GM23338 (cell line): ENCODE results near the gene GGNBP2. TPM values are rescaled to one million over a fixed set of nuclear protein-coding genes. Genes with fewer than 3 reads are reported as not detected.

Experiments used
- ATAC-seq: fragments of 200-7000 bp; cut with Tn5 transposase; 3 replicates; pipeline ENCODE4 v1.9.1; 2020
- DNase-seq: peaks from one replicate; pipeline ENCODE4 v3.0.0-alpha.2; 2015; ENCODE audit warnings: low spot score
- H2AFZ ChIP-seq: fragments of 200-600 bp; sonication (generic); 2 replicates; pipeline ENCODE4 v1.8.0; 2016; ENCODE audit warnings: antibody characterized with exemption, mild to moderate bottlenecking, moderate library complexity
- H3F3A ChIP-seq: fragments of 200-600 bp; sonication (generic); replicated peaks from 2 replicates; pipeline ENCODE4 v1.8.0; 2017; ENCODE audit warnings: antibody characterized with exemption, mixed run types, low read depth
- H3K27ac ChIP-seq: fragments of 200-600 bp; sonication (generic); 2 replicates; pipeline ENCODE4 v1.6.1; 2016; ENCODE audit warnings: low read depth
- H3K27me3 ChIP-seq: fragments of 200-600 bp; sonication (generic); 2 replicates; pipeline ENCODE4 v1.8.0; 2016; ENCODE audit warnings: mild to moderate bottlenecking, mixed run types, moderate library complexity; ENCODE audit not compliant: insufficient read depth
- H3K36me3 ChIP-seq: fragments of 200-600 bp; sonication (generic); 2 replicates; pipeline ENCODE4 v1.8.0; 2016; ENCODE audit warnings: mild to moderate bottlenecking; ENCODE audit not compliant: insufficient read depth
- H3K4me1 ChIP-seq: fragments of 200-600 bp; sonication (generic); 2 replicates; pipeline ENCODE4 v1.8.0; 2016; ENCODE audit warnings: mild to moderate bottlenecking, moderate library complexity; ENCODE audit not compliant: insufficient read depth
- H3K4me2 ChIP-seq: fragments of 200-600 bp; sonication (generic); 2 replicates; pipeline ENCODE4 v1.7.1; 2017; ENCODE audit warnings: mixed run types
- H3K4me3 ChIP-seq: fragments of 200-600 bp; sonication (generic); 2 replicates; pipeline ENCODE4 v1.6.1; 2016; ENCODE audit warnings: mixed run types
- H3K79me2 ChIP-seq: fragments of 200-600 bp; sonication (generic); replicated peaks from 2 replicates; pipeline ENCODE4 v1.8.0; 2017; ENCODE audit warnings: mild to moderate bottlenecking; ENCODE audit not compliant: insufficient read depth
- H3K9me2 ChIP-seq: fragments of 200-600 bp; sonication (generic); 2 replicates; pipeline ENCODE4 v1.8.0; 2017; ENCODE audit not compliant: insufficient read depth
- H4K20me1 ChIP-seq: fragments of 200-600 bp; sonication (generic); replicated peaks from 2 replicates; pipeline ENCODE4 v1.8.0; 2017; ENCODE audit warnings: mild to moderate bottlenecking; ENCODE audit not compliant: insufficient read depth
- H3K27ac Mint-ChIP-seq: 2 replicates; pipeline ENCODE4 v1.8.0; 2020; ENCODE audit warnings: inconsistent platforms, mild to moderate bottlenecking, moderate library complexity, mixed read lengths
- H3K27me3 Mint-ChIP-seq: 3 replicates; pipeline ENCODE4 v1.8.0; 2022; ENCODE audit warnings: low read depth, mild to moderate bottlenecking, moderate library complexity, mixed read lengths, inconsistent platforms; ENCODE audit not compliant: insufficient read depth, poor library complexity
- H3K36me3 Mint-ChIP-seq: 3 replicates; pipeline ENCODE4 v1.8.0; 2021; ENCODE audit warnings: low read depth, mild to moderate bottlenecking, inconsistent platforms, moderate library complexity, mixed read lengths
- H3K4me1 Mint-ChIP-seq: 3 replicates; pipeline ENCODE4 v1.8.0; 2020; ENCODE audit warnings: mild to moderate bottlenecking, inconsistent platforms, mixed read lengths
- H3K4me3 Mint-ChIP-seq: 3 replicates; pipeline ENCODE4 v1.8.0; 2021; ENCODE audit warnings: moderate library complexity, mild to moderate bottlenecking, inconsistent platforms, mixed read lengths
- H3K9me3 Mint-ChIP-seq: 3 replicates; pipeline ENCODE4 v1.8.0; 2020; ENCODE audit warnings: moderate library complexity, mild to moderate bottlenecking, inconsistent platforms, mixed read lengths
- CREB1 ChIP-seq: fragments of 250-450 bp; sonication (Bioruptor Pico); IDR thresholded peaks from 2 replicates; pipeline ENCODE4 v1.5.0; 2020; ENCODE audit warnings: low read depth, mild to moderate bottlenecking, moderate library complexity
- CTCF ChIP-seq, 2 experiments: fragments of 200-600 bp in 1 of 2; sonication (generic) in 1 of 2; conservative IDR thresholded peaks; 2 replicates each; pipeline versions ENCODE4 v1.5.1 to v1.6.1; 2016 to 2017; ENCODE audit warnings: antibody characterized with exemption in 2 of 2, low read depth in 2 of 2, mild to moderate bottlenecking in 2 of 2, moderate library complexity in 1 of 2
- ETS1 ChIP-seq: IDR thresholded peaks from 2 replicates; pipeline ENCODE4 v1.6.1; 2016; ENCODE audit warnings: antibody characterized with exemption
- EZH2 ChIP-seq: fragments of 200-600 bp; sonication (generic); IDR thresholded peaks from one replicate; pipeline ENCODE4 v1.8.0; 2017; ENCODE audit warnings: antibody characterized with exemption, mild to moderate bottlenecking, low read depth; ENCODE audit not compliant: unreplicated experiment
- EZH2phosphoT487 ChIP-seq: fragments of 200-600 bp; sonication (generic); IDR thresholded peaks from one replicate; pipeline ENCODE4 v1.8.1; 2018; ENCODE audit warnings: antibody characterized with exemption; ENCODE audit not compliant: unreplicated experiment
- JUNB ChIP-seq: IDR thresholded peaks from one replicate; pipeline ENCODE4 v1.6.1; 2016; ENCODE audit warnings: antibody characterized with exemption; ENCODE audit not compliant: unreplicated experiment
- NANOG ChIP-seq: IDR thresholded peaks from 2 replicates; pipeline ENCODE4 v1.6.1; 2016; ENCODE audit warnings: antibody characterized with exemption, borderline replicate concordance
- POLR2AphosphoS5 ChIP-seq: IDR thresholded peaks from 2 replicates; pipeline ENCODE4 v1.6.1; 2016; ENCODE audit warnings: antibody characterized with exemption, low read depth
- REST ChIP-seq: IDR thresholded peaks from one replicate; pipeline ENCODE4 v1.6.1; 2018; ENCODE audit warnings: antibody characterized with exemption; ENCODE audit not compliant: unreplicated experiment
- STAT1 ChIP-seq: IDR thresholded peaks from one replicate; pipeline ENCODE4 v1.6.1; 2016; ENCODE audit warnings: antibody characterized with exemption; ENCODE audit not compliant: unreplicated experiment
- ZNF114 ChIP-seq: fragments of 250-450 bp; sonication (Bioruptor Pico); IDR thresholded peaks from 2 replicates; pipeline ENCODE4 v1.5.0; 2020; ENCODE audit warnings: mild to moderate bottlenecking, moderate library complexity
- ZNF331 ChIP-seq: fragments of 250-450 bp; sonication (Bioruptor Pico); IDR thresholded peaks from 2 replicates; pipeline ENCODE4 v1.5.0; 2020; ENCODE audit warnings: low read depth, mild to moderate bottlenecking, moderate library complexity
- polyA plus RNA-seq: library from polyadenylated mRNA; unstranded; fragments of >200 nt; fragmentation: Nextera tagmentation; extraction: Ambion mirVana; gene quantifications from 2 replicates; pipeline ENCODE4 v1.2.1, GENCODE V29; 2016
- total RNA-seq: library from RNA; depleted of rRNA; stranded (reverse); fragments of >200 nt; shearing (Covaris generic); gene quantifications from 2 replicates; pipeline ENCODE4 v1.2.3, GENCODE V29; 2014
- TF ChIP-seq, protein P1 (sequence below): fragments of 250-450 bp; sonication (Bioruptor Pico); IDR thresholded peaks from 2 replicates; pipeline ENCODE4 v1.5.0; 2020; ENCODE audit warnings: mild to moderate bottlenecking, moderate library complexity

Gene GGNBP2
- total and polyA plus RNA-seq, 2 experiments from 2014 or later: 40.7 to 41.2 TPM

DNA sequence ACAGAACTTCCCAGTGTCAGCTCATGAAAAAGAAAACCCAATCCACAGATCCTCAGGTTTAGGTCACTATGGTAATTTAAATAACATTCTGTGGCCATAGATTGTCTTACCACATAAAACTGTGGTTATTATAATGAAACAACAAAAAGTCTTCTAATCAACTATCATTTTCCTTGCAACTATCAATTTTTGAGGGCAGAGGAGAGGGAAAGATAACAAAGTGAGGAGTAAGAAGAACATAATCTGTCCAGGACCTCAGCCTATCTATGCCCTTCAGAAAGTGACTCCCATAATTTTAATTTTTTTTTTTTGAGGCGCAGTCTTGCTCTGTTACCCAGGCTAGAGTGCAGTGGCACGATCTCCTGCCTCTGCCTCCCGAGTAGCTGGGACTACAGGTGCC is 4.0 kb upstream of the GGNBP2 start:
- Histone ChIP-seq H3F3A (peaks cover 20% of the 10 kb centered on the region), H3K79me2 (peaks cover 36% of the 10 kb centered on the region), H3K4me1 (peaks cover 10% of the 10 kb centered on the region), H4K20me1 (0 out of 2 replicates have a peak, but pooled peaks cover 6% of the 10 kb centered on the region), H3K27me3 (no peaks in the 10 kb centered on the region), H3K27ac (no peak overlapping the region), H3K4me3 (no peak overlapping the region), H2AFZ (no peak overlapping the region), H3K36me3 (peaks cover 24% of the 10 kb centered on the region), H3K9me2 (no peaks in the 10 kb centered on the region), H3K4me2 (no peak overlapping the region)
- H3K4me3 Mint-ChIP-seq: no peak overlapping the region
- H3K4me1 Mint-ChIP-seq: peaks cover 5% of the 10 kb centered on the region; the same call in 2 of the 3 replicates
- peaks cover 4% of the 10 kb centered on the region; the same call in 2 of the 3 replicates for H3K9me3 Mint-ChIP-seq
- no peak overlapping the region for H3K27ac Mint-ChIP-seq
- DNase-seq (no peak), ATAC-seq (no peak)
- TF ChIP-seq CTCF (conservative IDR thresholded peaks at IDR 0.05; ENCODE audit: low read depth in 2 of 2) (no peak), POLR2AphosphoS5 (no peak), CREB1 (no peak), EZH2 (no peak), ETS1 (no peak), REST (no peak), NANOG (no peak), EZH2phosphoT487 (no peak), STAT1 (no peak), JUNB (no peak), ZNF331 (CRISPR knock-in tag) (no peak), ZNF114 (CRISPR knock-in tag) (no peak)
- TF ChIP-seq, protein P1, sequence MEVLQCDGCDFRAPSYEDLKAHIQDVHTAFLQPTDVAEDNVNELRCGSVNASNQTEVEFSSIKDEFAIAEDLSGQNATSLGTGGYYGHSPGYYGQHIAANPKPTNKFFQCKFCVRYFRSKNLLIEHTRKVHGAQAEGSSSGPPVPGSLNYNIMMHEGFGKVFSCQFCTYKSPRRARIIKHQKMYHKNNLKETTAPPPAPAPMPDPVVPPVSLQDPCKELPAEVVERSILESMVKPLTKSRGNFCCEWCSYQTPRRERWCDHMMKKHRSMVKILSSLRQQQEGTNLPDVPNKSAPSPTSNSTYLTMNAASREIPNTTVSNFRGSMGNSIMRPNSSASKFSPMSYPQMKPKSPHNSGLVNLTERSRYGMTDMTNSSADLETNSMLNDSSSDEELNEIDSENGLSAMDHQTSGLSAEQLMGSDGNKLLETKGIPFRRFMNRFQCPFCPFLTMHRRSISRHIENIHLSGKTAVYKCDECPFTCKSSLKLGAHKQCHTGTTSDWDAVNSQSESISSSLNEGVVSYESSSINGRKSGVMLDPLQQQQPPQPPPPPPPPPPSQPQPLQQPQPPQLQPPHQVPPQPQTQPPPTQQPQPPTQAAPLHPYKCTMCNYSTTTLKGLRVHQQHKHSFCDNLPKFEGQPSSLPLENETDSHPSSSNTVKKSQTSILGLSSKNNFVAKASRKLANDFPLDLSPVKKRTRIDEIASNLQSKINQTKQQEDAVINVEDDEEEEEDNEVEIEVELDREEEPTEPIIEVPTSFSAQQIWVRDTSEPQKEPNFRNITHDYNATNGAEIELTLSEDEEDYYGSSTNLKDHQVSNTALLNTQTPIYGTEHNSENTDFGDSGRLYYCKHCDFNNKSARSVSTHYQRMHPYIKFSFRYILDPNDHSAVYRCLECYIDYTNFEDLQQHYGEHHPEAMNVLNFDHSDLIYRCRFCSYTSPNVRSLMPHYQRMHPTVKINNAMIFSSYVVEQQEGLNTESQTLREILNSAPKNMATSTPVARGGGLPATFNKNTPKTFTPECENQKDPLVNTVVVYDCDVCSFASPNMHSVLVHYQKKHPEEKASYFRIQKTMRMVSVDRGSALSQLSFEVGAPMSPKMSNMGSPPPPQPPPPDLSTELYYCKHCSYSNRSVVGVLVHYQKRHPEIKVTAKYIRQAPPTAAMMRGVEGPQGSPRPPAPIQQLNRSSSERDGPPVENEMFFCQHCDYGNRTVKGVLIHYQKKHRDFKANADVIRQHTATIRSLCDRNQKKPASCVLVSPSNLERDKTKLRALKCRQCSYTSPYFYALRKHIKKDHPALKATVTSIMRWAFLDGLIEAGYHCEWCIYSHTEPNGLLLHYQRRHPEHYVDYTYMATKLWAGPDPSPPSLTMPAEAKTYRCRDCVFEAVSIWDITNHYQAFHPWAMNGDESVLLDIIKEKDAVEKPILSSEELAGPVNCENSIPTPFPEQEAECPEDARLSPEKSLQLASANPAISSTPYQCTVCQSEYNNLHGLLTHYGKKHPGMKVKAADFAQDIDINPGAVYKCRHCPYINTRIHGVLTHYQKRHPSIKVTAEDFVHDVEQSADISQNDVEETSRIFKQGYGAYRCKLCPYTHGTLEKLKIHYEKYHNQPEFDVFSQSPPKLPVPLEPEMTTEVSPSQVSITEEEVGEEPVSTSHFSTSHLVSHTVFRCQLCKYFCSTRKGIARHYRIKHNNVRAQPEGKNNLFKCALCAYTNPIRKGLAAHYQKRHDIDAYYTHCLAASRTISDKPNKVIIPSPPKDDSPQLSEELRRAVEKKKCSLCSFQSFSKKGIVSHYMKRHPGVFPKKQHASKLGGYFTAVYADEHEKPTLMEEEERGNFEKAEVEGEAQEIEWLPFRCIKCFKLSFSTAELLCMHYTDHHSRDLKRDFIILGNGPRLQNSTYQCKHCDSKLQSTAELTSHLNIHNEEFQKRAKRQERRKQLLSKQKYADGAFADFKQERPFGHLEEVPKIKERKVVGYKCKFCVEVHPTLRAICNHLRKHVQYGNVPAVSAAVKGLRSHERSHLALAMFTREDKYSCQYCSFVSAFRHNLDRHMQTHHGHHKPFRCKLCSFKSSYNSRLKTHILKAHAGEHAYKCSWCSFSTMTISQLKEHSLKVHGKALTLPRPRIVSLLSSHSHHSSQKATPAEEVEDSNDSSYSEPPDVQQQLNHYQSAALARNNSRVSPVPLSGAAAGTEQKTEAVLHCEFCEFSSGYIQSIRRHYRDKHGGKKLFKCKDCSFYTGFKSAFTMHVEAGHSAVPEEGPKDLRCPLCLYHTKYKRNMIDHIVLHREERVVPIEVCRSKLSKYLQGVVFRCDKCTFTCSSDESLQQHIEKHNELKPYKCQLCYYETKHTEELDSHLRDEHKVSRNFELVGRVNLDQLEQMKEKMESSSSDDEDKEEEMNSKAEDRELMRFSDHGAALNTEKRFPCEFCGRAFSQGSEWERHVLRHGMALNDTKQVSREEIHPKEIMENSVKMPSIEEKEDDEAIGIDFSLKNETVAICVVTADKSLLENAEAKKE (CRISPR knock-in tag): no peak
- peaks cover 30% of the 10 kb centered on the region for H3K36me3 Mint-ChIP-seq
- peaks cover 7% of the 10 kb centered on the region for H3K27me3 Mint-ChIP-seq
